Effector CD8-positive, alpha-beta T cell (primary cell): ENCODE results near the gene PRM1.

ENCODE experiments used
- DNase-seq: peaks from one replicate; lab custom pipeline; 2025; lab: John Stamatoyannopoulos, UW
- total RNA-seq, 4 experiments: gene quantifications; one replicate each; lab custom pipeline; 2026; lab: John Stamatoyannopoulos, UW

Gene PRM1
- 0 reads per million in 4 experiments for total RNA-seq

DNA sequence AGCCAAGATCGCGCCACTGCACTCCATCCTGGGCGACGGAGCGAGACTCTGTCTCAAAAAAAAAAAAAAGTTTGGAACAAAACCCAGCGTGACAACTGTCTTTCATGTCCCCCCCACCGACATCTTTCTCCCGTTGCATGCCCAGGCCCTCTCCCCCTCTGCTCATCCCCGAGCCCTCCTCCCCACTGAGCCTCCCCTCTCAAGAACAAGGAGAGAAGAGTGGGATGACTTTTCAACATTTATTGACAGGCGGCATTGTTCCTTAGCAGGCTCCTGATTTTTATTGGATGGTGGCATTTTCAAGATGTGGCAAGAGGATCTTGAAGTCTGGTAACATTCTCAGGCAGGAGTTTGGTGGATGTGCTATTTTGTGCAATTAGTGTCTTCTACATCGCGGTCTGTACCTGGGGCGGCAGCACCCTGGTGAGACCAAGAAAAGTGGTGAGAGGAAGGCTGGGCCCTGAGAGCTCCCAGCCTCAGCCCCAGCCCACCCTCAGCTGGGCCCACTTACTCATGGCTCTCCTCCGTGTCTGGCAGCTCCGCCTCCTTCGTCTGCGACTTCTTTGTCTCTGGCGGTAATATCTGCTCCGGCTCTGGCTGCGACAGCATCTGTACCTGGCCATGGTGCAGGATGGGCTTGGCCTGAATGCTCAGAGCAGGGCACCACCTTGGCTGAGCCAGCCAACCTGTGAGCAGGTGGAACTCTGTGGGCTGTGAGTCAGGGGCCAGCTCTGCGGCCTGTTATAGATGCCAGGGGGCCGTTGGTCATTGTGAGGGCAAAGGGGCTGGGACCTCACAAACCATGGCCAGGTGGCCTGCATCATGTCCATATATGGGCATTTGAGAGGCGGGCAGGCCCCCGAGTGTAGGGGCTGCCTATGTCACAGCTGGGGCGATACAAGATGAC is at the start of gene PRM1:
Gene PRM1, minus strand, starts transcription at position 715 of the 907 bp plus-strand sequence. Its CDS starts 92 bp downstream, at position 623.
- DNase-seq, result no peak

DNA sequence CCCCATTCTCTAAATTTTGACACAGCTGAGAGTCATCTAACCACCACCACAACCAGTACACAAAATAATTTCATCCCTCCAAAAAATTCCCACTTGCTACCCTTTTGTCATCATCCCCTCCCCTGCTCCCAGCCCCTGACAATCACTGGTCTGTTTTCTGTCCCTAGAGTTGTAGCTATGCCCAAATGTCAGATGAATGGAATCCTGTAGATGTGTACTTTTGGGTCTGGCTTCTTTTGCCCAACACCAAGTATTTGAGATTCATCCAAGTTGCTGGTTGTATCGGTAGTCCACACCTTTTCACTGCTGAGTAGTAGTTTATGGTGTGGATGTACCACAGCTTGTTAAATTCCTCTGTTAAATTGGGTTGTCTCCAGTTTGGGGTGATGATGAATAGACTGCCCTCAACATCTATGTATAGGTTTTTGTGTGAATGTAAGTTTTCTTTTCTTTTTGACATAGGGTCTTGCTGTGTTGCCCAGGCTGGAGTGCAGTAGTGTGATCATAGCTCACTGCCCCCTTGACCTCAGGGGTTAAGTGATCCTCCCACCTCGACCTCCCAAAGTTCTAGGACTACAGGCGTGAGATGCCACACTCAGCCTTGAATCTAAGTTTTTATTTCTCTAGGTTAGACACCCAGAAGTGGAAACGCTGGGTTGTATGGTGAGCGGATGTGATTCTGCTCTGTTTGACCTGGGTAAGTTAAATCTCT is 49.6 kb upstream of the PRM1 start:
- DNase-seq, result no peak

- DNase-seq, result no peak
These were observed 48.8 kb upstream of the PRM1 start for GRCh38 chr16:11329891-11330290.

GRCh38 chr16:11329071-11329491 is 48.0 kb upstream of the PRM1 start:
- DNase-seq, result no peak

- peak; percentile 9 for DNase-seq
These were observed 47.3 kb upstream of the PRM1 start for GRCh38 chr16:11328172-11329070.

DNA sequence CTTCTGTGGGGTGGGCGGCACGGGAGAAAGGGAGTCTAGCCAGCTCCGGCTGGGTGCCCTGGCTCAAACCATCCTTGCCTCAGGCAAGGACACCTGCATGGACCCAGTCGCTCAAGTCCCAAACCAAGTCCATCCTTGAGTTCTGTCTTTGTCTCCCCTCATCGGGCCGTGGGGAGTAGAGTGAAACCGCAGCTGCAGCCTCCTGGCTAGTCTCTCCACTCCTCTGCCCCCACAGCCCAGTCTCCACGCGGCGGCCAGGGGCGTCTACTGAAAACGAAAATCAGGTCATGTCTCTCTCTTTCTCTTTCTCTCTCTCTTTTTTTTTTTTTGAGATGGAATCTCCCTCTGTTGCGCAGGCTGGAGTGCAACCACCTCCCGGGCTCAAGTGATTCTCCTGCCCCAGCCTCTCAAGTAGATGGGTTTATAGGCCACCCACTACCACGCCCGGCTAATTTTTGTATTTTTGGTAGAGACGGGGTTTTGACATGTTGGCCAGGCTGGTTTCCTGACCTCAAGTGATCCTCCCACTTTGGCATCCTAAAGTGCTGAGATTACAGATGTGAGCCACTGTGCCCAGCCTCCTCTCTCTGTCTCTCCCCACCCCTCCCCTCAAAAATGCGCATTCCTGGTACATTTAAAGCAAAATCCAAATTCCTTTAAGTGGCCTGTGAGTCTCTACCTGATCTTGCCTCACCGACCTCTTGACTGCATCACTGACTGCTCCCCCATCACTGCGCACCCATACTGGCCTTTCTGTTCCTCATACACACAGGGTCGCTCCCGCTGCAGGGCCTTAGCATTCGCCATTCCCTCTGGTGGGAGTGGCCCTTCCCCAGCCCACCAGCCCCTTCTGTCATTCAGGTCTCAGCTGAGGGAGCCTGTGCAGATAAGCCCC is 46.4 kb upstream of the PRM1 start:
- no peak for DNase-seq

DNA sequence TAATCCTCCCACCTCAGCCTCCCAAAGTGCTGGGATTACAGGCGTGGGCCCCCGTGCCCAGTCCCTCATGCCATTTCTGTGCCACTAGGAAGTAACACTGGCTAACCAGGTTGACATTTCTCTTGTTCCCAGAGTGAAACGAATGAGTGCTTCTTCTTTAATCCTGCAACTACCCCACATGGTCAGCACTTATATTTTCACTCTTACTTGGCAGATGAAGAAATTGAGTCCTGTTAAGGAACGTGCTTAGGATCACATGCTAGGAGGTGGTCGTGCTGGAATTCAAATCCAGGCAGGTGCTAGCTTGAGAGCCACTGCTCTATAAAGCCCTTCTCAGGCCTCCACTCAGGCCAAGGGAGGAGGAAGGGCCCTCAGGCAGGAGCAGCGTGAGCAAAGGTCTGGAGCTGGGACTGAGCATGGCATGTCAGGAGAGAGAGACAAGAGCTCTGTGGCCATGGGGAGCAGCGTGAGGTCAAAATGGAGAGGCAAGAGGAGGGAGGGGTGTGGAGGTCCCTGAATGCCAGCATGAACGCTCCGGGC is 45.7 kb upstream of the PRM1 start:
- DNase-seq, result no peak

DNA sequence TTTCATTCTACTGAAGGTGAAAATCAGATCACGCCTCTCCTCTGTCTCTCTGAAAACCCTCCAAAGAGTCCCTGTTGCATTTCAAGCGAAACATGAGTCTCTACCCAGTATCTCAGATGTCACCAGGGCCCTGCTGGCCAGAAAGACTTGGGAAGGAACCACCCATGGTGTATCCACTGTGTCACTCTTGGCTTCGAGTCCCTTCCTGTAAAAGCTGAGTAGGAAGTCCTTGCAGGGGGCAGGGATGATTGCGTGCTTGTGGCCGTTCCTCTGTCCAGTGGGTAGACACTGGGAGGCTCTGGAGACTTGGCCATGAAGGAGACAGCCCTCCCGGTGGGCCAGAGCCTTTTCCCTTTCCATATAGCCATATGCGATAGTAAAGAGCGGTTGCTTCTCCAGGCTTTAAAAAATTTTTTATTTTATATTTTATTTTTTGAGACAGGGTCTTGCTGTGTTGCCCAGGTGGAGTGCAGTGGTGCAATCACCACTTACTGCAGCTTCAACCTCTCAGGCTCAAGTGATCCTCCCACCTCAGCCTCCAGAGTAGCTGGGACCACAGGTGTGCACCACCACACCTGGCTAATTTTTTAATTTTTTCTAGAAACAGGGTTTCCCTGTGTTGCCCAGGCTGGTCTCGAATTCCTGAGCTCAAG is 45.1 kb upstream of the PRM1 start:
- no peak for DNase-seq

DNA sequence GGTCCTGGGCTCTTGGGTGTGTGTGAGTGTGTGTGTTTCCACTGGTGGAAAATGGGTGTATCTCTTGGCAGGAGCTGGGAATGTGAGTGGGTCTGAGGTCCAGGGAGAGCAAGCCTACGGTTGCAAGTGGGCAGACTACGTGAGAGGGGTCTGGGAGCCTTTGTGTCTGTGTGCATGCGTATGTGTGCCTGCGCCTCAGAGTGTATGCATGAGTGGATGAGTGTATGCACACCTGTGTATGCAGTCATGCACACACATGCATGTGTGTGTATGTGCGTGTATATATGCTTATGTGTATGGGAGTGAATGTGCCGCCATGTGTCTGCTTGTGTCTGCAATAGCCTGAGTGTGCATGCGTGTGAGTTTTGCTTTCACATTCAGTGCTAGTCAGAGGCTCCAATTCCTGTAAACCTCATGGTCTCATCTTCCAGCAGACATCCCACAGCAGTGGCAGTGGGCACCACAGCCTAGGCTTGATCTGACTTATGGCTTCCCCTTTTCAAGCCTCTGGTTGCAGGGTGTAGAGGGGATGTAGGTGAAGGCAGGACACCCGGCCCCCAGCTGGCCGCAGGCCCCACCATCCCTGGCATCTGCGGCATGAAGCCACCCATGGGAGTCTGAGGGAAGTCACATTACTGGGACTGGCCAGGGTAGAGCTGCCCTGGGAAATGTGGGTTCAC is 44.4 kb upstream of the PRM1 start:
- no peak for DNase-seq

DNA sequence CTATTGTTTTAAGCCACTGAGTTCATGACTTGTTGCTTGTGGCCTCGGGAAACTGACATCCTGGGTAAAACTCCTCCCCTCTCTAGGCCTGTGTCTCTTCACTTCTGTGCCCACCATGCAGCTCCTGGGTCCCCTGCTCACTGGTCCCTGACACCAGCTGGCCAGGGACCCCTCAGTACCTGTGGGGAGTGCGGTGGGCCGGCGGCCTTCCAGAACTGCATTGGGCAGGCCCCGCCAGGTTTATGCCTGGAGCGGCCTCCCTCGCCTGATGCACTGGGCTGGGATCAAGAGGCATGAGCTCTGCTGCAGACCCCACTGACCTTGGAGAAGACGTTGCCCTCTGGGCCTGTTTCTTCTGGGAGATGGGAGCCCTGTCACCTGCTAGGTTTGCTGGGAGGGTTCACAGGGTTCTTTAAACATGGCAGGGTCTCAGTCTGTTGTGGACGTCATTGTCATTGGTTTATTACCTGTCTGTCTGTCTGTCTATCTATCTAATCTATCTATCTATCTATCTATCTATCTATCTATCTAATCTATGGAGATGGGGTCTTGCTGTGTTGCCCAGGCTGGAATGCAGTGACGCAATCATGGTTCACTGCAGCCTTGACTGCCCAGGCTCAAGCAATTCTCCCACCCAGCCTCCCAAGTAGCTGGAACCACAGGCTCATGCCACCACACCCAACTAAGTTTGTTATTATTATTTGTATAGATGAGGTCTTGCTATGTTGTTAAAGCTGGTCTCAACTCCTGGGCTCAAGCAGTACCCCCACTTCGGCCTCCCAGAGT is 42.6 kb upstream of the PRM1 start:
- DNase-seq, result no peak

DNA sequence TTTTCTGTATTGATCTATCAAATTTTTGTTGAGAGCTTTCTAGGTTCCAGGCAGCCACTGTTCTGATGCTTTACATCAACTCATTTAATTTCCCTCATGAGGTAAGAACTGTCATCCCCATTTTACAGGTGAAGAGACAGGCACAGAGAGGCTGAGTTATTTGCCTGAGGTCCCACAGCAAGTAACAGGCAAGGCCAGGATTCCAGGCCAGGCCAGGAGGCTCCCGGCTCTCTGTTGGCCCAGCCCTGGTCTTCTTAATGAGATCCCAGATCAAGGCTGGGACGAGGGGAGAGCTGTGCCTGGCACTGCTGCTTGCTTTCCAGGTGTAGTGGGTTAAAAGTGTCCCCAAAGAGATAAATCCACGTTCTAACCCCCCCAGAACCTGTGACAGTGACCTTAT is 41.7 kb upstream of the PRM1 start:
- no peak for DNase-seq

DNA sequence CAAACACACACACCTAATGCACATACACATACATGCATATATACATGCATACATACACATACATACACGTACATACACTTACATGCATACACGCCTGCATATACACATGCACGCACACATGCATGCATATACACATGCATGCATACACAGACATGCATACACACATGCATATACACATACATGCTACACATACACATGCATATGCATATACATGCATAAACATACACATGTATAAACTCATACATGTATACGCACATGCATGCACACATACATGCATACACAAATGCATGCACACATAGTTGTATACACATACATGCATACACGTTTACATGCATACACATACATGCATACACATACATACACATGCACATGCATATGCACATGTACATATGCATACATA is 40.5 kb upstream of the PRM1 start:
- DNase-seq, result no peak

- no peak for DNase-seq
These were observed 39.0 kb upstream of the PRM1 start for GRCh38 chr16:11320170-11320569.

- DNase-seq, result no peak
These were observed 38.5 kb upstream of the PRM1 start for GRCh38 chr16:11319529-11320146.

DNA sequence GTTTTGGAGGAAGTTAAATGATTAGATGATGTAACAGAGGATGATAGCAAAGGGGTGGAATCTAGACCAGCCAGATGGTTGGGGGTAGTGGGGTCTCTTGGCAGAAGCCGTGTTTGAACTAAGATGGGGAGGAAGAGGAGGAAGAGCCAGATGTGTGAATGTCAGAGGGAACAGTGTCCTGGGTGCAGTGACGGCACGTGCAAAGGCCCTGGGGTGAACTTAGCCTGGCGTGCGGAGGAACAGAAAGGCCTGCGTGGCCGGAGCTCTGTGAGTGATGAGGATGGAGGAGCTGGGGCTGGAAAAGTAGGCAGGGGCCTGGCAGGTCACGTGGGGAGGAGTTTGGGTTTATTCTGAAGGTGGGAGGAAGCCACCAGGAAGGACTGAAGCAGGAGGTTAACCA is 37.7 kb upstream of the PRM1 start:
- DNase-seq, result no peak

GRCh38 chr16:11316331-11317015 is 35.3 kb upstream of the PRM1 start:
- DNase-seq, result no peak

GRCh38 chr16:11315510-11315909 is 34.4 kb upstream of the PRM1 start:
- no peak for DNase-seq
